Omental fat pad (tissue), 4 donors: ENCODE data around the gene HNRNPC. TPM values are rescaled to one million over a fixed set of nuclear protein-coding genes. Genes with fewer than 3 reads are reported as not detected.
"Not testable (repeated sequence)": the region's sequence is repeated elsewhere in the genome, so short reads cannot be mapped to it uniquely, and the experiment has no call there.

ENCODE experiments used
- ATAC-seq: fragments of 150-250 bp; one replicate; pipeline ENCODE4 v1.9.1; 2016; ENCODE audit warnings: mild to moderate bottlenecking, moderate library complexity; ENCODE audit not compliant: low FRiP score
- DNase-seq: peaks from one replicate; pipeline ENCODE4 v3.0.0-alpha.2; 2019; ENCODE audit warnings: low spot score
- CTCF ChIP-seq, 3 donors: fragments of 450-650 bp; IDR thresholded peaks; one replicate each; pipeline ENCODE4 v1.5.1; 2016 to 2017; ENCODE audit warnings: antibody characterized with exemption in 3 of 3, mild to moderate bottlenecking in 3 of 3, moderate library complexity in 2 of 3
- total RNA-seq, 4 donors: library from RNA; depleted of rRNA; stranded (reverse); fragments of >200 nt; gene quantifications; one replicate each; pipeline ENCODE4 v1.1.0, GENCODE V29; 2016

Gene HNRNPC
- total RNA-seq, 4 donors from 2014 or later = 361 to 619 (median 454) TPM

GRCh38 chr14:21191261-21191808, 77.9 kb downstream of the HNRNPC start:
- no peak for DNase-seq
- TF ChIP-seq CTCF (IDR thresholded peaks at IDR 0.05) = no peak
- ATAC-seq = no peak

DNA sequence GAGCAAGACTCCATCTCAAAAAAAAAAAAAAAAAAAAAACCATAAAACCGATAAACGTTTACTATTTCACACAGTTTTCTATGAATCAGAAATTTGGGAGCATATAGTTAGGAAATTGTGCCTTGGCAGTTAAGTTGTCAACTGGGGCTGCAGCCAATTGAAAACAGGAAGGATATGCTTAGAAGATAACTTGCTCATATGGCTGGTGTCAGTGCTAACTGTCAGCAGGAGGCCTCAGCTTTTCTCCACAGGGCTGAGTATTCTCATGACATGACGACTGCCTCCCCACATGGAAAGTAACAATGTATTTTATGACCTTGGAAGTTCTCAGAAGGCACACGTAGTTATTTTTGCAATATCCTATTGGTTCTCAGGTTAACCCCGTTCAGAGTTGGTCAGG, 83.8 kb downstream of the HNRNPC start:
- ATAC-seq = no peak
- no peak for TF ChIP-seq CTCF (IDR thresholded peaks at IDR 0.05)
- DNase-seq = no peak

- no peak for ATAC-seq
- DNase-seq = no peak
- no peak for TF ChIP-seq CTCF (IDR thresholded peaks at IDR 0.05)
Measured at GRCh38 chr14:21184254-21184653, 85.0 kb downstream of the HNRNPC start.

- ATAC-seq (no peak), DNase-seq (no peak)
- TF ChIP-seq CTCF (IDR thresholded peaks at IDR 0.05) = no peak
Measured at GRCh38 chr14:21182166-21182565, 87.1 kb downstream of the HNRNPC start.

DNA sequence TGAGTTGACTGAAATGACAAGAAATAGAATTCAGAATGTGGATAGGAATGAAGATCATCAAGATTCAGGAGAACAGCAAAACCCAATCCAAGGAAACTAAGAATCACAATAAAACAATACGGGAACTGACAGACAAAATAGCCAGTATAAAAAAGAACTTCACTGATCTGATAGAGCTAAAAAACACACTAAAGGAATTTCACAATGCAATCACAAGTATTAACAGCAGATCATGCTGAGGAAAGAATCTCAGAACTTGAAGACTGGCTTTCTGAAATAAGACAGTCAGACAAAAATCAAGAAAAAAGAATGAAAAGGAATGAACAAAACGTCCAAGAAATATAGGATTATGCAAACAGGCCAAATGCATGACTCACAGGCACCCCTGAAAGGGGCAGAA, 98.1 kb downstream of the HNRNPC start:
- no peak for ATAC-seq

DNA sequence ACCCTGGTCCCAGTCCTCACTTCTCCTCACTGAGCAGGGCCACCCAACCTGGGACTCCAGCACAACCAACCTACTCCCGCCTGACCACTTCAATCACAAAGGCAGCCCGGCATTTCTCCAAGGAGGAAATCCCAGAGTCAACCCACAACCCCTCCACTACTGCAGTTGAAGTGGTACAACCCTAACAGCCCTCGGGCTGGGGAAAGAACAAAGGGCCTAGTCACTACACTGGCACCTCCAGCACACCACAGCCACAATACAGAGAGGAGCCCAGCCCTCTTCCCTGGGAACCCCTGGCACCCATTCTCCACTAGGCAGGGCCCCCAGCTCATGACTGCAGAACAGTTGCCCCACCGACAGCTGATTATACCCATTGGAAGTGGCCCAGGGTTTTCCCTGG, 99.7 kb downstream of the HNRNPC start:
- DNase-seq (no peak), ATAC-seq (no peak)
- no peak for TF ChIP-seq CTCF (IDR thresholded peaks at IDR 0.05)

More for the DNA sequence above, 98.1 kb downstream of the HNRNPC start:
- DNase-seq = no peak
- TF ChIP-seq CTCF (IDR thresholded peaks at IDR 0.05) = no peak

GRCh38 chr14:21168055-21168454, 101.2 kb downstream of the HNRNPC start:
- no peak for TF ChIP-seq CTCF (IDR thresholded peaks at IDR 0.05)
- ATAC-seq (no peak), DNase-seq (no peak)

DNA sequence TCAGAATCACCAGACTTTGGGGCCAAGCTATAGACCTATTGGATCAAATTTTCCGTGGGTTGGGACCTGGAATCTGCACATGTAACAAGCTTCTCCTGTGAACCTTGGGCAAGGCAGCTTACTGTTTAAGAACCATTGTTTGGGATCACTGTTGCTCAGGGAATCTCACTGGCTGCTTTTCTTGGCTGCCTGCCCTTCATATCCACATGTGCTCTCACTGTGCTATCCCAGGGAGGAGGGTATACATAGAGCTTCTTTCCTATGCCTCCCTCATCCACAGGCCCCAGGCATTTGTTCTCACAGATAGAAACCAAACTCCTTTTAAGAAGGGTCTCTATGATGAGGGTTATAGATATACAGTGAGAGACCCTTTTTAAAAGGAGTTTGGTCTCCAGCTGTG, 103.6 kb downstream of the HNRNPC start:
- not testable (repeated sequence) for ATAC-seq, DNase-seq

DNA sequence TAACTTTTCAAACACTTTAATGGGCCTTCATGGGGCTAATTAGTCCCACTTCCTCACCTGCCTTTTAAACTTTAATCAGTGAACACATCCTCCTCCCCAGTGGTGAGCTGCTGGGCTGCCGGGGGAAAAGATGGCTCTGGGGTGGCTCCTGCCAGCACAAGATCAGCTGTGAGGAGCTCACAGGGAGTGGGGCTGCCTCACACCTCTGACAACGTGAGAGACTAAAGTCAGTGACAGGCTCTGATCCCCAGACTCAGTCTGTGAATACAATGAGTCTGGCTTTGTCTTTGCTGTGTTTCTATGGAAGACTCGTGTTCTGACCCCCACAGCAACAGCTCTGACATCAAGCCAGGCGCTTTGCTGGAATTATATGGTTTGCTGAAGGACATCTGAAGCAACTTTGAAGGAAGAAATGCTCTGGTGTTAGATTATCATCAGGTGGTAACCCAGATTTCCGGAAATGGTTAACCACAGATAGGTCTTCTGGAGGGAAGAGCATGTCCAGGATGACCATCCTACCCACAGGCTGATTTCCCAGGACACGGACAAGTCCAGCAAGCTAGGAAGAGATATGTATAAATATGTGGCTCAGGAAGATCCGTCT, 104.1 kb downstream of the HNRNPC start:
- ATAC-seq, DNase-seq: not testable (repeated sequence)
